Large intestine (tissue), 3 donors: ENCODE data around the gene SLTM. TPM values are rescaled to one million over a fixed set of nuclear protein-coding genes. Genes with fewer than 3 reads are reported as not detected.
"Not testable (repeated sequence)": the region's sequence is repeated elsewhere in the genome, so short reads cannot be mapped to it uniquely, and the experiment has no call there.

Experiments
- DNase-seq, 2 donors: peaks; one replicate each; pipeline versions ENCODE4 v3.0.0 to v3.0.0-alpha.2; 2013
- H3K27ac ChIP-seq: one replicate; pipeline ENCODE4 v1.5.1; 2013; ENCODE audit warnings: low read length
- H3K27me3 ChIP-seq: 2 replicates; pipeline ENCODE4 v1.6.1; 2013; ENCODE audit warnings: low read length; ENCODE audit not compliant: control insufficient read depth, insufficient read depth
- H3K36me3 ChIP-seq: 2 replicates; pipeline ENCODE4 v1.6.1; 2013; ENCODE audit warnings: low read length; ENCODE audit not compliant: control insufficient read depth, insufficient read depth
- H3K4me1 ChIP-seq: one replicate; pipeline ENCODE4 v1.6.1; 2013; ENCODE audit warnings: low read length; ENCODE audit not compliant: control insufficient read depth, insufficient read depth
- H3K4me3 ChIP-seq: one replicate; pipeline ENCODE4 v1.5.1; 2013; ENCODE audit warnings: low read length
- H3K9me3 ChIP-seq: one replicate; pipeline ENCODE4 v1.6.1; 2013; ENCODE audit warnings: mild to moderate bottlenecking, low read depth, low read length, moderate library complexity; ENCODE audit not compliant: control insufficient read depth
- WGBS: methylation state at CpG from one replicate; pipeline ENCODE4 v1.1.5; 2013; ENCODE audit warnings: low lambda C conversion rate; ENCODE audit not compliant: insufficient coverage; 5-methylcytosine and 5-hydroxymethylcytosine counted together
- polyA plus RNA-seq: library from polyadenylated mRNA; unstranded; fragments of 120-200 nt; gene quantifications from one replicate; pipeline ENCODE4 v1.2.1, GENCODE V29; 2013

SLTM gene
- polyA plus RNA-seq, 1 donor, result 92.9 TPM

DNA sequence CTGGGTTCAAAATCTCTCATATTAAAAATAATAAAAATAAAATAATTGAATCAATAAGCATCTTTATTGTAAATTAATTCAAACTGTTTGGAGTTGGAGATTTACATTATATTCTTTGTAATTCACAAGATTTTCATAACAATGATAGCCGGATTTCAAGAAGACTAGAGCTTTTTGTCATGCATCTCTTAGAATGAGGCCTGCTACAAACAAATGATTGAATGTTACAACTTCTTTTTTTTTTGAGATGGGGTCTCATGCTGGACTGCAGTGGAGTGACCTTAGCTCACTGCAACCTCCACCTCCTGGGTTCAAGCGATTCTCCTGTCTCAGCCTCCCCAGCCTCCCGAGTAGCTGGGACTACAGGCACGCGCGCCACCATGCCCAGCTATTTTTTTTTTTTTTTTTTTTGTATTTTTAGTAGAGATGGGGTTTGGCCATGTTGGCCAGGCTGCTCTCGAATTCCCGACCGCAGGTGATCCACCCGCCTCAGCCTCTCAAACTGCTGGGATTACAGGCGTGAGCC, 3.5 kb downstream of the SLTM start:
- Histone ChIP-seq H3K4me3 (no peak overlapping the region), H3K4me1 (peaks cover 11% of the 10 kb centered on the region), H3K27ac (no peak overlapping the region), H3K9me3 (no peaks in the 10 kb centered on the region), H3K36me3 (peaks cover 23% of the 10 kb centered on the region), H3K27me3 (no peaks in the 10 kb centered on the region)
- no peak for DNase-seq
- no CpG with 5 or more reads among the region's 11 CpGs for WGBS

DNA sequence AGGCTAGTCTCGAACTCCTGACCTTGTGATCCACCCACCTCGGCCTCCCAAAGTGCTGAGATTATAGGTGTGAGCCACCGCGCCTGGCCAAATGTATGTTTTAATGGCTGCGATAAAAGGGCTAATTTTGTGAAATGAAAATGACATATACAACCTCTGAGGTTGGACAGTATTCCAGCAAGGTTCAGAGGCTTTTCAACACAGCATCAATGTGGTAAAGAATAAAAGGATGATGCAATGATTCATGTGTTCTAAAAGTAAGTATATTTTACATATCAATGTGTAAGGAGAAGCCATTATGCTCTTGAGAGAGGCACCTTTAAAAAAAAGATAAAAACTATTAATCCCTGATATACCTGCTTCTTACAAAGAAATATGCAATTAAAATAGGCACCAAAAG, 6.7 kb downstream of the SLTM start:
- no peak overlapping the region for H3K27ac ChIP-seq
- no peak overlapping the region for H3K4me3 ChIP-seq
- H3K9me3 ChIP-seq, result no peaks in the 10 kb centered on the region
- WGBS, result no CpG with 5 or more reads among the region's 5 CpGs
- H3K36me3 ChIP-seq, result peaks cover 28% of the 10 kb centered on the region
- no peak for DNase-seq
- no peaks in the 10 kb centered on the region for H3K27me3 ChIP-seq
- peaks cover 6% of the 10 kb centered on the region for H3K4me1 ChIP-seq

DNA sequence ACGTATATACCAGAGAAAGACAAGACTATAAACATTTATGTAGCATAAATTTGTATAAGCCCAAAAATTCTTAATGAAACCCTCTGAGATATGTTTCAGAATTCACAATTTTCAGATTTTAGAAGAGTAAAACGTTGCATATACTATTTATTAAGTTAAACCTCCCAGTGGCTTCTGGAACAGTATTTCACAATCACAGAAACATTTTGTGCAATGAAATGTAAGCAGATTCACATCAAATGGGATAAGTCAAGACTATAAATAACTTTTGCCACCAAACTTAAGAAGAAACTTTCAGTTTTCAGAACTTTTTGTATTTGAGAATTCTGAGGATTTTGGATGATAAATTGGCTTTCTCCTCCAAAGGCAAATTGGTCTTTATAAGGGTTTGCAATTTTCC, 9.2 kb downstream of the SLTM start:
- Histone ChIP-seq H3K9me3 (no peaks in the 10 kb centered on the region), H3K4me1 (no peaks in the 10 kb centered on the region), H3K36me3 (peaks cover 32% of the 10 kb centered on the region), H3K27me3 (no peaks in the 10 kb centered on the region), H3K4me3 (no peak overlapping the region), H3K27ac (no peak overlapping the region)
- no peak for DNase-seq
- 78% methylated on average over 1 of the region's 2 CpGs for WGBS

DNA sequence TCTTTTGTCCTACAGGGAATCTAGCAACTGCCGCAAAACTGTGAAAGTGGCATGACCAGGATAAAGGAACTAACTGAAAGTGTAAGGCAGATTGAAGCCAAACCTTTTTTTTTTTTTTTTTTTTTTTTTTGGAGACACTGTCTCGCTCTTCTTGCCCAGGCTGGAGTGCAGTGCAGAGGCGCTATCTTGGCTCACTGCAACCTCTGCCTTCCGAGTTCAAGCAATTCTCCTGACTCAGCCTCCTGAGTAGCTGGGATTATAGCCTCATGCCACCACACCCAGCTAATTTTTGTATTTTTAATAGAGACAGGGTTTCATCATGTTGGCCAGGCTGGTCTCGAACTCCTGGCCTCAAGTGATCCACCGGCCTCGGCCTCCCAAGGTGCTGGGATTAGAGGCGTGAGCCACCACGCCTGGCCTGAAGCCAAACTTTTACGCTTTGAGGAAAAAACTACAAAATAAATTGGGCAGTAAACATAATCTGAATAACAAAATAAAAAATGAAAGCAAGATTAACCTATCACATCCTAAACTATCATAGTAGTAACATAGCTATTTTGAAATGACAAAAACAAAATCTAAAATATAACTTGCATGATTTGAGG, 9.7 kb downstream of the SLTM start:
- Histone ChIP-seq H3K27me3 (no peaks in the 10 kb centered on the region), H3K4me1 (no peaks in the 10 kb centered on the region), H3K4me3 (no peak overlapping the region), H3K27ac (no peak overlapping the region), H3K36me3 (peaks cover 30% of the 10 kb centered on the region), H3K9me3 (no peaks in the 10 kb centered on the region)
- no peak for DNase-seq
- WGBS, result 100% methylated on average over 1 of the region's 10 CpGs

DNA sequence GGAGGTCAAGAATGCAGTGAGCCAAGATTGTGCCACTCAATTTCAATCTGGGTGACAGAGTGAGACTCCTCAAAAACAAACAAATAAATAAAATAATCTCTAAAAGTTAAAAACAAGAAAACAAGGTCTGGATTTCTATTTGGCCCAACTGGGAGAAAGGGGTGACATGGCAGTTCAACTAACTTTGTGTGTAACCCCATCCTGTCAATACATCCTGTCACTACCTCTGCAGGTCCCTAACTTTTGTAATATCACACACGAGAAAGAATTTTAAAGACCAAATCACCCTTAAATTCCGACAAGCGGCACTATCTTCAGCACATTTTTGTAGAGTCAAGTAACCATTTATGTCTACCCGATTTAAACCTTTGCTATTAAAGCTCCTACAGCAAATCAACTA, 10.2 kb downstream of the SLTM start:
- H3K4me1 ChIP-seq, result no peaks in the 10 kb centered on the region
- no peak overlapping the region for H3K27ac ChIP-seq
- H3K9me3 ChIP-seq, result no peaks in the 10 kb centered on the region
- H3K36me3 ChIP-seq, result peaks cover 30% of the 10 kb centered on the region
- no peak for DNase-seq
- H3K4me3 ChIP-seq, result no peak overlapping the region
- no peaks in the 10 kb centered on the region for H3K27me3 ChIP-seq
- WGBS, result no CpG with 5 or more reads among the region's 4 CpGs

DNA sequence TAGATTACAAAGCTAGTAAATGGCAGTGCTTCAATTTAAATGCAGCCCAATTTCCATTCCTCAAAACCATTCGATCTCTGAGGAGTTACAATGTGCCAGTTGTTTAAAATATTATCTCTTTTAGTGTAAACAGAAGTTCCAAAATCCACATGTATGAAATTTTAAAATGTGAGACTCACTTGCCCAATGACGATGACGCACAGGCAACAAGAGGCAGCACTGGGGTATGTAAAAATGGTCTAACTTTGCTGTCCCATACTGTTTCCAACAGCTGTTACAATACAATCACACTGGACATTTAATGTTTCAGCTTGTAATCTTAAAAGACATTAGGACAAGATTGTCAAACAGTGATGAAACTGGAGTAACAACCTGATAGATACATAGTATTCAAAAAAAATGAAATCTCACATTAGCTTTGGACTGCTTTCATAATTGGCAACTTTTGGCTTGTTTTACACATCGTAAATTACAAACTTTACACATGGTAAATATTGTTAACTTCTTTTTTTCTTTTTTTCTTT, 12.2 kb downstream of the SLTM start:
- Histone ChIP-seq H3K9me3 (no peaks in the 10 kb centered on the region), H3K4me3 (no peak overlapping the region), H3K4me1 (no peaks in the 10 kb centered on the region), H3K36me3 (peaks cover 31% of the 10 kb centered on the region), H3K27ac (no peak overlapping the region), H3K27me3 (no peaks in the 10 kb centered on the region)
- WGBS, result 100% methylated on average over 1 of the region's 4 CpGs
- no peak for DNase-seq

DNA sequence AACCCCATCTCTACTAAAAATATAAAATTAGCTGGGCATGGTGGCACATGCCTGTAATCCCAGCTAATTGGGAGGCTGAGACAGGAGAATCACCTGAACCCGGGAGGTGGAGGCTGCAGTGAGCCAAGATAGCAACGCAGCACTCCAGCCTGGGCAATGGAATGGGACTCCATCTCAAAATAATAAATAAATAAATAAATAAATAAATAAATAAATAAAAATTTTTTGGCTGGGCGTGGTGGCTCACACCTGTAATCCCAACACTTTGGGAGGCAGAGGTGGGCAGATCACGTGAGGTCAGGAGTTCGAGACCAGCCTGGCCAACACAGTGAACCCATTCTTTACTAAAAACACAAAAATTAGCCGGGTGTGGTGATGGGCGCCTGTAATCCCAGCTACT, 13.0 kb downstream of the SLTM start:
- not testable (repeated sequence) for H3K9me3 ChIP-seq, H3K27ac ChIP-seq, H3K4me3 ChIP-seq, DNase-seq, H3K27me3 ChIP-seq, H3K4me1 ChIP-seq
- H3K36me3 ChIP-seq, result peaks cover 29% of the 10 kb centered on the region
- WGBS, result 100% methylated on average over 1 of the region's 7 CpGs

DNA sequence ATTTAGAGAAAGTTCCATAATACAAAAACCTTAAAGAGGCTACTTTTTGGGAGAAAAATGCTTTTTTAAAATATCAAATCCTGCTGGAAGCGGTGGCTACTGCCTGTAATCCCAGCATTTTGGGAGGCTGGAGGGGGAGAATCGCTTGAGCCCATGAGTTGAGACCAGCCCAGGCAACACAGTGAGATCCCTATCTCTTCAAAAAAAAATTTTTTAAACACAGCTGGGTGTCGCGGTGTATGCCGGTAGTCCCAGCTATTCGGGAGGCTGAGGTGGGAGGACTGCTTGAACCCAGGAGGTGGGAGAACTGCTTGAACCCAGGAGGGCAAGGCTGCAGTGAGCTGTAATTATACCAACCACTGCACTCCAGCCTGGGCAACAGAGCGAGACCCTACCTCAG, 14.2 kb downstream of the SLTM start:
- Histone ChIP-seq H3K36me3 (peaks cover 31% of the 10 kb centered on the region), H3K4me3 (no peak overlapping the region), H3K9me3 (no peaks in the 10 kb centered on the region), H3K27ac (no peak overlapping the region), H3K27me3 (no peaks in the 10 kb centered on the region), H3K4me1 (no peaks in the 10 kb centered on the region)
- no peak for DNase-seq
- no CpG with 5 or more reads among the region's 7 CpGs for WGBS

DNA sequence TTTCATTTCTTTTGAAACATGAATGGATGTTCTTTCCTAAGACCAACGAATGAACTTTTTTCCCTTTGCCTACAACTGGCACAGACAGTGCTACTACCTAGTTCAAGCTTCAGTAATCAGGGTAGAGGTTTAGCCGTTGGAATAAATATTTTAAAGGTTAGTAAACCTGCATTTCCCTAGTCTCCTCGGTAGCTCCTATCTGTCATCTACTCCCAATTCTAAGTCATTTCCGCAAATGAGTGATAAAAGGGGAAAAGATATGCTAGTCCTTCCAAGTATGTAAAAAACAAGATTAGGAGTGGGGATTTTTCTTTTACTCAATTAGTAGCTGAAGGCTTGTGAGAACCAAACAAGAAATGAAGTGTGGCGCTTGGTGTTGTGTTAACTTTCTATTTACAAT, 15.2 kb downstream of the SLTM start:
- Histone ChIP-seq H3K27me3 (no peaks in the 10 kb centered on the region), H3K9me3 (no peaks in the 10 kb centered on the region), H3K4me1 (no peaks in the 10 kb centered on the region), H3K36me3 (peaks cover 33% of the 10 kb centered on the region), H3K4me3 (no peak overlapping the region), H3K27ac (no peak overlapping the region)
- 57% methylated on average over 3 of the region's 5 CpGs for WGBS
- no peak for DNase-seq

DNA sequence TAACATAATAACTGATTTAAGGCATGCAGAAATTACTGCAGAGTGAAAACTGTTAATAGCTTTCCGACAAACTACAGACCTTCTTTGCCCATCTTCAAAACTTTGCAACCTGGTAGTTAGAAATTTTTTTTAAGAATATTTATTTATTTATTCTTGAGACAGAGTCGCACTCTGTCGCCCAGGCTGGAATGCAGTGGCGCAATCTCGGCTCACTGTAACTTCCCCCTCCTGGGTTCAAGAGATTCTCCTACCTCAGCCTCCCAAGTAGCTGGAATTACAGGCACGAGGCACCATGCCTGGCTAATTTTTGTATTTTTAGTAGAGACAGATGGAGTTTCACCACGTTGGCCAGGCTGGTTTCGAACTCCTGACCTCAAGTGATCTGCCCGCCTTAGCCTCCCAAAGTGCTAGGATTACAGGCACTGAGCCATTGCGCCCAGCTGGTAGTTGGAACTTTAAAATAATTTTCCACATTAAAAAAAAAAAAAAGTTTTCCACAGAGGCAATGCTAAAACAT, 15.8 kb downstream of the SLTM start:
- H3K4me3 ChIP-seq, DNase-seq: not testable (repeated sequence)

DNA sequence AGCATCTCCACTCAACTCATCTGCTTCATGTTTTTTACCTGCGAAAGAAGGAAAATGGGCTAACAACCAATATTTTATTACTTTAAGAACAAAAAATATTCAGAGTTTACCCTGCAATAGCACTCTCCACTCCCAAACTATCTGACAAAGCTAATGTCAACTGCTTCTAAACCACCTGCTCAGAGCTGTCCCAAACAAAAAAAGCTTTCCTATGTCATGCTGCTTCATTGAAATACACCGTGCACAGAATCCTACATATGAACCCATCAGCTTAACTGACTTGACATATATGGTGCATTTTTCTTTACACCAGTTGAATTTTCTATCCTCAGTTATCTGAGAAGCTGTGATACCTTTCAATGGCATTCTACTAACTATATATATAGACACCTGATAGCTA, 16.5 kb downstream of the SLTM start:
- Histone ChIP-seq H3K27me3 (no peaks in the 10 kb centered on the region), H3K4me3 (no peak overlapping the region), H3K36me3 (peaks cover 36% of the 10 kb centered on the region), H3K9me3 (no peaks in the 10 kb centered on the region), H3K4me1 (no peaks in the 10 kb centered on the region), H3K27ac (no peak overlapping the region)
- no peak for DNase-seq
- WGBS, result 86% methylated on average over 1 of the region's 2 CpGs

More for the DNA sequence above, 15.8 kb downstream of the SLTM start:
- H3K27me3 ChIP-seq, H3K27ac ChIP-seq, H3K4me1 ChIP-seq, H3K9me3 ChIP-seq: not testable (repeated sequence)
- WGBS, result 96% methylated on average over 3 of the region's 10 CpGs
- H3K36me3 ChIP-seq, result peaks cover 33% of the 10 kb centered on the region
